Measurements from ENCODE around the gene PRKRA. TPM values are rescaled to one million over a fixed set of nuclear protein-coding genes. Genes with fewer than 3 reads are reported as not detected.
A peak's percentile ranks its signal among the peaks of the same experiment; 100 is the strongest.
"Not testable (repeated sequence)": the region's sequence is repeated elsewhere in the genome, so short reads cannot be mapped to it uniquely, and the experiment has no call there.

The PRKRA gene
- total RNA-seq, 2 donors from 2014 or later: 24.7 to 44.1 TPM

DNA sequence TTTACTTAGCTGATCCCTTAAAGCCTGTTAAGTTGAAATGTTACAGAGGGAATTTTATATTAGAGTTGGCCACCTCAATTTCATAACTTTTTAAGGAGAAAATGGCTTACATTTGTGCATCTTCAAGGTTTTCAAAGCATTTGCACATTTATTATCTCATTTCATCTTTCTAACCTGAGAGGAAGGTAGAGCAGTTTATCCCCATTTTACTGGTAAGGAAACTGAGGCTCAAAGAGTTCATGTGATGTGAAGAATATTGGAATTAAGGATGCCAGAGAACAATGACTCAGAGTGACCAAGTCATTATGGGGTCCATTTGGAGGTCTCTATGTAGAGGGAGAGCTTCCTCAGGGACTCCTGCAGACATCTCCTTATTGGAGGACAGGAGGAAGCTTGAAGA lies 35.0 kb downstream of the PRKRA start:
- H3K27ac Mint-ChIP-seq: no peak overlapping the region
- ATAC-seq (no peak), DNase-seq (ENCODE audit: low spot score) (no peak)
- H3K4me1 Mint-ChIP-seq (ENCODE audit: low read depth in 2 of 2): peaks cover 16 to 17% of the 10 kb centered on the region in 2 donors
- no peaks in the 10 kb centered on the region for H3K9me3 Mint-ChIP-seq
- no peaks in the 10 kb centered on the region for H3K36me3 Mint-ChIP-seq
- no peaks in the 10 kb centered on the region for H3K27me3 Mint-ChIP-seq
- no peak overlapping the region for H3K4me3 Mint-ChIP-seq

DNA sequence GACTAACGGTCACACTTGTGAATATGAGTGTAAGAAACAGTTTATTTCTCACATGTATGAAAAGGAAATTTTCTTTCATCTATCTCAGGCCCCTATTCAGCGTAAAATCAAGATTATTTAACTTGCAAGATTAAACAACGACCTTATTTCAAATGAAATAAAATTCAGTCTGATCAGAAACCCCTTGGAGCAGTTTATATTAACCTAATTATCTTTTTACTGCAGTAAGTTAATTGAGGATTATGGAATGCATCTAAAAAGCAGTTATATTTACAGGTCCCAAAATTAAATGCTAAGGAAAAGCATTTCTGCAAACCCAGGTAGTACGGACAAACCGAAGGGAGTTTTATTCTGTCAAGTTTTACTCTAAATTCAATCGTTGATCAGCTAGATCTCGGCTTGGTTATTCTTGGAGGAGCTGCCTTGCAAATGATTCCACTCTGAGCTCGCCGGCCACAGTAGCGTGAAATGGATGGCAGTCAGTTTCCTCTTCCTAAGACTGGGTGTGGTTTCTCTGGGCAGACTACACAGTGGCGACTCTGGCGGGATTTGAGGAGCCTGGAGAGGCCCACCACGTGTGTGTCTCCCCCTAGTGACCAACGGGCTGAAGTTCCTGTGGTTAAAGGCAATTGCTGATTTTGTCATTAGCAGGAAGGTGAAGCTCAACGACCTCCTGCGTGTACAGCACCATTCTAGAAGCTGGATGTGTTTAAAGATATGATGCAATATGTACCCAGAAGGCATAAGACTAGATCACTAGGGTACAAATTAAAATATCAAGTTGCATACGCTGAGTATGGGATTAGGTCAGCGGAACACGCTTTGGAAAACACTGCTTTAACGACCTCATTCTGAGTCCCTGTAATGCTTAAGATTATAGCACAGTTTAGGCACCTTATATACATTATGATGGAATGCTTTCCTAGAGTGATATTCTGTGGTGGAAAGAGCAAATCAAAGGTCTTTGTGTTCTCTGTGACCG lies 36.4 kb downstream of the PRKRA start:
- Mint-ChIP-seq H3K4me1 (ENCODE audit: low read depth in 2 of 2) (peaks cover 16 to 17% of the 10 kb centered on the region in 2 donors), H3K4me3 (peak overlapping the region; percentile 93), H3K9me3 (no peaks in the 10 kb centered on the region), H3K36me3 (no peaks in the 10 kb centered on the region), H3K27me3 (peaks cover 0 to 4% of the 10 kb centered on the region in 2 donors), H3K27ac (peak overlapping the region; percentile 92)
- ATAC-seq (peak; percentile 92 to 94), DNase-seq (ENCODE audit: low spot score) (peak; percentile 89)

DNA sequence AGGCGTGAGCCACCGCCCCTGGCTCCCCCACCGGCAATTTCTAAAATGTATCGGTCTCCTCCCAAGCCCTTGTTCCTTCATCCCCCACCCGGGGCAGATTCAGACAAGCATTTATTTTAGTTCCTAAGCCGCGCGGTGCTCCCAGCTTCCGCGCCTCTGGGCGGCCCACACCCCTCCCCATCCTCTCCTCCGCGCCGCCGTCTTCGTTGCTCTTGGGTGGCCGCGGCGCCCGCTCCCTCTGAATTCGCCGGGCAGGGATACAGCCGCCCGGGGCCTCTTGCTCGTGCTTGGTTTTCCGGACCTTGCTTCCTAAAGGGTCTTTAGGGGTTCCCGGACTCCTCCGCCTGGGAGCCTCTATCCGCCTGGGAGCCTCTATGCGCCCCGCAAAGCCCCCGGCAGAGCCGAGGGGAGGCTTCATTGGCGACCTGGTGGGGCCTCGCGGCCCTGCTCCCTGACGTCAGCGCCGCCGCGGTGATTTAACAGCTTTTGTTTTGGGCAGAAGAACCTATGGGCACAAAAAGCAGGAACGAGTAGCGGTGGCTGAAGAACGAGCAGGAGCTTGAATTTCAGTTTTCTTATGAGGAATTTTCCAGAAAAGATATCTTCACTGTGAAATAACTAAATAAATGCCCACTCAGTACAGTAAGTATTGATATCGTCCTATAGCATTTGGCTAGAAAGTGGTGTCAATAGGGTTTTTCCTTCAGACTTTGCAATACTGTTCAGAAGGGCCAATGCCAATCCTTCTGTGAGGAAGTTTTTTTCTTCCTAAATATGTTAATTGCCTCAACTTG lies 37.3 kb downstream of the PRKRA start:
- no peaks in the 10 kb centered on the region for H3K9me3 Mint-ChIP-seq
- H3K4me3 Mint-ChIP-seq: peak overlapping the region; percentile 93
- DNase-seq (ENCODE audit: low spot score) (peak; percentile 84), ATAC-seq (peak; percentile 85 to 86)
- no peaks in the 10 kb centered on the region for H3K36me3 Mint-ChIP-seq
- peaks cover 16 to 17% of the 10 kb centered on the region in 2 donors for H3K4me1 Mint-ChIP-seq (ENCODE audit: low read depth in 2 of 2)
- peak overlapping the region; percentile 92 for H3K27ac Mint-ChIP-seq
- H3K27me3 Mint-ChIP-seq: peaks cover 0 to 4% of the 10 kb centered on the region in 2 donors

DNA sequence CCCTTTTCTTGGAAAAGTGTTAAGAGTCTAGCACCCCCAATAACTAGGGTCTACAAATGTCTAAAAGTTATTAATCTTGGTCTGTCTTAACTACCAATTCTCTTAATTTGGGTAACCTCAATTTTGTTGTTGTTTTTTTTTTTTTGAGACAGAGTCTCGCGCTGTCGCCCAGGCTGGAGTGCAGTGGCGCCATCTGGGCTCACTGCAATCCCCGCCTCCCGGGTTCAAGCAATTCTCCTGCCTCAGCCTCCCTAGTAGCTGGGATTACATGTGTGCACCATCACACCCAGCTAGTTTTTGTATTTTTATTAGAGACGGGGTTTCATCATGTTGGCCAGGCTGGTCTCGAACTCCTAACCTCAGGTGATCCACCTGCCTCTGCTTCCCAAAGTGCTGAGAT lies 38.5 kb downstream of the PRKRA start:
- Mint-ChIP-seq H3K4me3 (peak overlapping the region; percentile 93), H3K4me1 (ENCODE audit: low read depth in 2 of 2) (peaks cover 16 to 17% of the 10 kb centered on the region in 2 donors)
- H3K27ac Mint-ChIP-seq; H3K36me3 Mint-ChIP-seq; DNase-seq (ENCODE audit: low spot score); ATAC-seq; H3K27me3 Mint-ChIP-seq; H3K9me3 Mint-ChIP-seq: not testable (repeated sequence)

DNA sequence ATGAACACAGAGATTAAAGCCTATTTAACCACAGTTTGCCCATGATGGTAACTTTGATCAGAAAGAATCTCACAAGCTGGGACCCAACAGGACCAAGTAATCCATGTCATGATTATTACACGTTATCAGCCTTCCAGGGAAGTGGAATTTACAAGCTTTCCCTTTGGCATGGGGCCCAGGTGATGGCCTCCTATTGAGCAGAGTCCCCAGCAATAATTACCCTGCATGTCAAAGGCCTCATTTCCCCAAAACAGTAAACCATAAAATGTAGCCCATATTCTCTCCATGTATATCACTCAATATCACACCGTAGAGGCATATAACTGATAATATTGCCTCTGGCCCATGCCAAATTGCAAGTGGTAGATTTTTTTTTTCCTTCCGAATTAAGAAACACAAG lies 38.9 kb downstream of the PRKRA start:
- ATAC-seq: no peak
- Mint-ChIP-seq H3K4me3 (no peak overlapping the region), H3K9me3 (no peaks in the 10 kb centered on the region), H3K4me1 (ENCODE audit: low read depth in 2 of 2) (peaks cover 16 to 17% of the 10 kb centered on the region in 2 donors), H3K27me3 (peaks cover 0 to 4% of the 10 kb centered on the region in 2 donors), H3K27ac (no peak overlapping the region), H3K36me3 (no peaks in the 10 kb centered on the region)
- DNase-seq (ENCODE audit: low spot score): no peak

DNA sequence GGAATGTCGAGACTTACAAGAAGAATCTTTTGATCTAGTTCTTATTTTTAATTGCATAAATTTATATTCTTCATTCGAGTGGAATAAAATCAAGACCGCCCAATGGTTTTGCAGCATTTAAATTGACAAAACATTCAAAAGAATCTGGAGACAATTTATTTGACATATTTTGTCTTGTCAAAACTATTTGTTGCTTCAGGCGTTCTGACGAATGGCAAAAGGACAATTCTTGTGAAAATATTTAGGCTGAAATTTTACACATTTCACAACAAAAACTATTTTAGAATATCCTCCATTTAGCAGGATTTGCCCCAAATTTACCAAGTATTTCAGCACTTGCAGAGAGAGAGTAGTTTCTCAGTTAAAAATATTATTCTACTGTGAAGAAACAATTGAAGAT lies 41.7 kb downstream of the PRKRA start:
- no peak overlapping the region for H3K4me3 Mint-ChIP-seq
- H3K36me3 Mint-ChIP-seq: no peaks in the 10 kb centered on the region
- peaks cover 10 to 18% of the 10 kb centered on the region in 2 donors for H3K4me1 Mint-ChIP-seq (ENCODE audit: low read depth in 2 of 2)
- ATAC-seq (no peak), DNase-seq (ENCODE audit: low spot score) (no peak)
- H3K27me3 Mint-ChIP-seq: peaks cover 0 to 4% of the 10 kb centered on the region in 2 donors
- H3K27ac Mint-ChIP-seq: no peak overlapping the region
- no peaks in the 10 kb centered on the region for H3K9me3 Mint-ChIP-seq

DNA sequence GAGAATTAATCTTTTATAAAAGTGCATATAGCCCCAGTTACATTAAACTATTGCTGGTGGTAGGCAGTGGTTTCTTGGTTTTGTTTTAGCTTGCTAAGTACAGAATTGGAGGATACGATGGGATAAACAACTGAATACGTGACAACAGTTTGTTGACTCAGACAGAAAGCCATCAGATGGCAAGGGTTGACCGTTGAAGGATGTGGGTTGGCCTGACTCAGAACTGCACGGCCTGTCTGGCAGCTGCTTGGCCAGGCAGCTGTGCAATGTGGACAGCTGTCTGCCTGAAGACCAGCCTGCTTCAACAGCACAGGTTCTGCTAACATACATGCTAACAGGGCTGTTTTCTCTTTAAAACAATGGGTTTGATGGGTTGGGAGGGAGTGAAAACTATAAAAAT lies 46.6 kb downstream of the PRKRA start:
- peaks cover 6 to 8% of the 10 kb centered on the region in 2 donors for H3K27me3 Mint-ChIP-seq
- H3K36me3 Mint-ChIP-seq: no peaks in the 10 kb centered on the region
- peaks cover 13 to 24% of the 10 kb centered on the region in 2 donors for H3K4me1 Mint-ChIP-seq (ENCODE audit: low read depth in 2 of 2)
- H3K27ac Mint-ChIP-seq: peak overlapping the region in 1 of 2 donors; percentile 62
- DNase-seq (ENCODE audit: low spot score) (peak; percentile 72), ATAC-seq (peak; percentile 96 to 99)
- H3K9me3 Mint-ChIP-seq: no peaks in the 10 kb centered on the region
- peak overlapping the region; percentile 54 for H3K4me3 Mint-ChIP-seq

DNA sequence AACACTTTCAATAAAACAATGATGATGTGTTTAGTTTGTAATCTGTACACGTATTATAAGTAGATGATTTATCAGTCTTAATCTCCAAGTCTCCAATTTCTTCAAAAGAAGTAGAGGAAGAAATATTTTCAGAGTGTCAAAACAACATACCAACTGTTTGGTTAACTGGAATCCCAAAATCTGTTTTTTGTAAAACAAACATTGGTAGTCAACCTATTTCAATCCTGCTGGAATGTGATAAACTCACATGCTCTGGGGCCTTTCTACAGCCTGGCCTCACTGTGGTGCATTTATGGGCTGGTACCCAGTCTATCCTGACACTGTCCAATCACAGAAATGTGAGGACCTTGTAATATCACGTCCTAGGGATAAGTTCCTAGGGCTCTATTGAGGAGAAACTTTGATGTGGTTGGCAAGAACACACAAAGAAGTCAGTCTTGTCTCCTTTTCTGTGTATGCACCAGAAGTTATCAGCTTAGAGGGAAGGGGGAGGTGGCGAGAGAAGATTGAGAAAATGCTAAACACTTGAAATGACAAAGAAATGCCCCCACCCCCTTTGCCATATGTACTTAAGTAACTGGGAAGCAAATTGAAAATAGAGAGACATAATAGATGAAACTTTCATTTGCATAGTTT lies 47.2 kb downstream of the PRKRA start:
- no peaks in the 10 kb centered on the region for H3K36me3 Mint-ChIP-seq
- H3K27ac Mint-ChIP-seq: peak overlapping the region in 1 of 2 donors; percentile 62

DNA sequence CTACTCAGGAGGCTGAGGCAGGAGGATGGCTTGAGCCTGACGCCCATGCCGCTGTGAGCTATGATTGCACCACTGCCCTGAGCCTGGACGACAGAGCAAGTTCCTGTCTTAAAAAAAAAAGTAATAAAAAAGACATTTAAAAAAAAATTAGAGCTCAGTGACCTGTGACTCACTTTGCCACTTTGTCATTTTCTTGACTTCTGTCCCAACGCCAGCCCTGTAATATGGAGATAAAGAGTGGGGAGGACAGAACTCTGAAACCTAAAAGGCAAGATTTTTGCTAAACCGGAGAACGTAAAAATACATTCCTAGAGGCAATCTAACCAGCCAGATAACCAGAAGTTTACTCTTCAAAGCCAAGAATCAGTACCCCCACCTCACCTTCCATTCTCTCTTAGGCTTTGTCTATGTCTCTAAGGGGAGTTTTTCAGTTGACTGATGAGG lies 49.0 kb downstream of the PRKRA start:
- H3K4me1 Mint-ChIP-seq (ENCODE audit: low read depth in 2 of 2): peaks cover 13 to 24% of the 10 kb centered on the region in 2 donors

More for the DNA sequence above, 47.2 kb downstream of the PRKRA start:
- Mint-ChIP-seq H3K9me3 (no peaks in the 10 kb centered on the region), H3K4me1 (ENCODE audit: low read depth in 2 of 2) (peaks cover 13 to 24% of the 10 kb centered on the region in 2 donors), H3K4me3 (peak overlapping the region; percentile 54), H3K27me3 (peaks cover 6 to 8% of the 10 kb centered on the region in 2 donors)
- DNase-seq (ENCODE audit: low spot score) (no peak), ATAC-seq (peak in 1 of 2 donors; percentile 20)

DNA sequence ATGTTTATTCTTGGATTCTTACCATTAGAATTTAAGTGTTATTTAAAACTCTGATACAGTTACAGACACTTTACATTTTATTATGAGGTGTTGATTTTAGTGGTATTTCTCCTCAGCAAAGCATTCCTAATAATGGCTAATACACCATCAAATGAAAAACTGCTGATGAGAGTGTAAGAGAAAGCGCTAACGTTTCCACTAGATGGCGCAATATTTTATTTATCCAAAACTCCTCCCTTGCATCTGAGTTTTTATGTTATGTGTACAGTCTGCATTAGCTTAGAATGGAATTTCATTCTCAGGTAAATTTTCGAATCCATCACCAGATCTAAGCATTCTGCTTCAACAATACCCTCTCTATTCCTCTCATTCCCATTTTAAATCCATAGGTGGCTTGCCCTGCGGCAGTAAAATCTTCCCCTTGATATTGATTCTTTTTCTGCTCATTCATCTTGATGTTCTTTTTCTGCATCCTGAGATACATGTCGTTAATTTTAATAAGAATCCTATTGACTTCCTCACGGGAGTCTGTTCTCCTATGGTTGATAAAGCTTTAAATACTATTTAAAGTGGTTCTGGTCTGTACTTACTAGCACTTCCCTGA lies 53.9 kb downstream of the PRKRA start:
- no peak overlapping the region for H3K4me3 Mint-ChIP-seq
- ATAC-seq (no peak), DNase-seq (ENCODE audit: low spot score) (no peak)
- no peaks in the 10 kb centered on the region for H3K9me3 Mint-ChIP-seq
- no peak overlapping the region for H3K27ac Mint-ChIP-seq
- H3K36me3 Mint-ChIP-seq: no peaks in the 10 kb centered on the region
- H3K4me1 Mint-ChIP-seq (ENCODE audit: low read depth in 2 of 2): peaks cover 0 to 1% of the 10 kb centered on the region in 2 donors
- H3K27me3 Mint-ChIP-seq: peaks cover 16 to 17% of the 10 kb centered on the region in 2 donors

More for the DNA sequence above, 49.0 kb downstream of the PRKRA start:
- no peak overlapping the region for H3K27ac Mint-ChIP-seq
- H3K4me3 Mint-ChIP-seq: no peak overlapping the region
- H3K9me3 Mint-ChIP-seq: no peaks in the 10 kb centered on the region
- ATAC-seq (no peak), DNase-seq (ENCODE audit: low spot score) (no peak)
- H3K36me3 Mint-ChIP-seq: no peaks in the 10 kb centered on the region
- peaks cover 6 to 8% of the 10 kb centered on the region in 2 donors for H3K27me3 Mint-ChIP-seq

DNA sequence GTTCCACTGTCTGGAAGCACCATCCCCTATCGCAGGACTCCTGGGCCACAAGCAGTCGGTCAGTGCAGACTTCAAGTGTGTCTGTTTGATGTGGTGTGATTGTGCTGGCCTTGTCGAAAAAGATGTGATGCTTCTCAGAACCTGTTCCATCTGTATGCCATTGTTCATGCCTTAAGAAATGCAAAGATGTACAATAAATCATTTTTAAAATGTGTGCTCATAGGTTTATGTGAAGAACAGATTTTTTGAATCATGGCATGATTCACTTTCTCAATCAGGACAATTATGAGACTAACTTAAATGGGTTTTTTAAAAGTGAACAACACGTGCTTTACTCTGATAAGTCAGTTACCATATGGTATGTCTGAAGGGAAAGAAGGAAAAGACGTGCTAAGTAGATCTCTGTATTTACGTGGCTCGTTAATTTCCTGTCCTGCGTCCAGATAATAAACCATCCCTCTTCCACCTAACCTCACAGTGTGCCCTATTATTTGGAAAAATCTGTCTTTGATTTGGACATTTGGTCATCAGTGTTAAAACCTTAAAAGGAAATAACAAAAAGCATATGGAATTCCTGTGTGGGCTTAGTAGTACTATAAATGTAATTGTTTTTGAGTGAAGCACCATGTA lies 54.9 kb downstream of the PRKRA start:
- no peak overlapping the region for H3K27ac Mint-ChIP-seq
- H3K36me3 Mint-ChIP-seq: no peaks in the 10 kb centered on the region
- H3K4me3 Mint-ChIP-seq: no peak overlapping the region
- ATAC-seq (no peak), DNase-seq (ENCODE audit: low spot score) (no peak)
- peaks cover 12 to 13% of the 10 kb centered on the region in 2 donors for H3K27me3 Mint-ChIP-seq
- no peaks in the 10 kb centered on the region for H3K4me1 Mint-ChIP-seq (ENCODE audit: low read depth in 2 of 2)
- no peaks in the 10 kb centered on the region for H3K9me3 Mint-ChIP-seq

DNA sequence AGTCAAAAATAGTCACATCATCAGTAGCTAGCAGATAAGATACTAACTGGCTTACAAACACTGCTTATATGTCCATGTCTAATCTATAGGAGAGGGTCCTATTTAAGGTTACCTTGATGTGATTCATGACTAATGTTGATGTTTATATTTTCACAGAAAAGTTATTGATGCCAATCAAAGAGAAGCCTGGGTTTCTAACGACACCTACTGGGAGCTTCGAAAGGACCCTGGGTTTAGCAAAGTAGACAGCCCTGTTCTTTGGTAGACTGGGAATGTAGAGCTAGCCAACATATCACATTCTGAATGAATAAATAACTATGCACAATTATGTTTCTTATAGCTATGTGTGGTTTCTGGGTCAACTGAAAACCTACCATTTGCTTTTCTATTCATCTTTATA lies 55.7 kb downstream of the PRKRA start:
- H3K9me3 Mint-ChIP-seq: no peaks in the 10 kb centered on the region
- no peaks in the 10 kb centered on the region for H3K4me1 Mint-ChIP-seq (ENCODE audit: low read depth in 2 of 2)
- H3K4me3 Mint-ChIP-seq: no peak overlapping the region
- H3K27me3 Mint-ChIP-seq: peaks cover 11 to 16% of the 10 kb centered on the region in 2 donors
- DNase-seq (ENCODE audit: low spot score) (no peak), ATAC-seq (no peak)
- H3K36me3 Mint-ChIP-seq: no peaks in the 10 kb centered on the region
- no peak overlapping the region for H3K27ac Mint-ChIP-seq

All from natural killer cell treated with Interleukin-12 subunit alpha and Interleukin-12 subunit beta and Interleukin-15 and Interleukin-18, amount 100 ng/mL, for 72 hours (primary cell).